Breast epithelium (tissue), 4 donors: ENCODE results near the gene PBRM1. TPM values are rescaled to one million over a fixed set of nuclear protein-coding genes. Genes with fewer than 3 reads are reported as not detected.

Source experiments
- DNase-seq, 2 donors: peaks; one replicate each; pipeline ENCODE4 v3.0.0-alpha.2; 2019; ENCODE audit warnings: low spot score in 2 of 2
- H3K27ac ChIP-seq, 2 donors: fragments of 200-600 bp; sonication (generic) in 1 of 2; one replicate each; pipeline ENCODE4 v1.5.1; 2016 to 2019; ENCODE audit warnings: mild to moderate bottlenecking in 1 of 2
- H3K27me3 ChIP-seq, 2 donors: fragments of 200-600 bp; sonication (generic) in 1 of 2; one replicate each; pipeline versions ENCODE4 v1.5.1 to v1.6.0; 2017 to 2019; ENCODE audit warnings: control low read depth in 1 of 2, mild to moderate bottlenecking in 1 of 2
- H3K36me3 ChIP-seq: fragments of 200-600 bp; one replicate; pipeline ENCODE4 v1.5.1; 2019
- H3K4me1 ChIP-seq, 2 donors: fragments of 200-600 bp; sonication (generic); one replicate each; pipeline ENCODE4 v1.5.1; 2016 to 2019; ENCODE audit warnings: control low read depth in 1 of 2
- H3K4me3 ChIP-seq, 3 donors: fragments of 200-600 bp; sonication (generic); 1 replicate in 2 of 3; 2 replicates in 1 of 3; pipeline ENCODE4 v1.5.1; 2016 to 2019; ENCODE audit warnings: mild to moderate bottlenecking in 3 of 3, moderate library complexity in 2 of 3
- H3K9me3 ChIP-seq, 2 donors: fragments of 200-600 bp; sonication (generic) in 1 of 2; one replicate each; pipeline ENCODE4 v1.5.1; 2016 to 2019; ENCODE audit warnings: control low read depth in 1 of 2
- CTCF ChIP-seq, 3 donors: fragments of 450-650 bp; IDR thresholded peaks; one replicate each; pipeline ENCODE4 v1.5.1; 2016 to 2017; ENCODE audit warnings: antibody characterized with exemption in 3 of 3, mild to moderate bottlenecking in 3 of 3, moderate library complexity in 3 of 3
- POLR2A ChIP-seq: fragments of 450-650 bp; IDR thresholded peaks from one replicate; pipeline ENCODE4 v1.6.1; 2016; ENCODE audit warnings: antibody characterized with exemption, mild to moderate bottlenecking, moderate library complexity
- POLR2AphosphoS5 ChIP-seq, 3 donors: sonication (generic); formaldehyde crosslinking; IDR thresholded peaks; one replicate each; pipeline ENCODE4 v1.6.1; 2017; ENCODE audit warnings: antibody characterized with exemption in 3 of 3
- intact Hi-C: fragments of 100-400 bp; cut with DNase I; formaldehyde crosslinking; loops from one replicate; pipeline ENCODE4 v1.15.1; 2023; ENCODE audit warnings: low total_unique reads
- total RNA-seq, 3 donors: library from RNA; depleted of rRNA; stranded (reverse); fragments of >200 nt; gene quantifications; one replicate each; pipeline ENCODE4 v1.1.0, GENCODE V29; 2016

The PBRM1 gene
- total RNA-seq, 3 donors from 2014 or later: 81.0 to 98.7 (median 98.6) TPM

DNA sequence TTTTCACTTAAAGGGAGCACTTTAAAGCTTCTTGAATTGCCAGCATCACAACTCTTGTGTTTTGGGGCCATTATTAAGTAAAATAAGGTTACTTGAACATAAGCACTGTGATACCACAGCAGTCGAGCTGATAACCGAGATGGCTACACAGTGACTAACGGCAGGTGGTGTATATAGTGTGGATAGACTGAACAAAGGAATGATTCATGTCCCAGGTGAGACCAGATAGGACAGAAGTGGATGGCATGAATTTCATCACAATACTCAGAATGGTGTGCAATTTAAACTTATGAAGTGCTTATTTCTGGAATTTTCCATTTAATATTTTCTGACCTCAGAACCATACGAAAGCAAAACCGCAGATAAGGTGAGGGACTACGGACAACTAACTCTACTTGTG lies 40.2 kb downstream of the PBRM1 start:
- intact Hi-C loops: no loop called here
- Histone ChIP-seq H3K4me3 (no peak overlapping the region), H3K9me3 (no peaks in the 10 kb centered on the region), H3K27ac (no peak overlapping the region), H3K4me1 (no peaks in the 10 kb centered on the region), H3K36me3 (no peaks in the 10 kb centered on the region), H3K27me3 (no peaks in the 10 kb centered on the region)
- no peak for DNase-seq
- TF ChIP-seq POLR2A: no peak
- no peak for TF ChIP-seq POLR2AphosphoS5 (IDR thresholded peaks at IDR 0.05)
- TF ChIP-seq CTCF (IDR thresholded peaks at IDR 0.05): no peak

DNA sequence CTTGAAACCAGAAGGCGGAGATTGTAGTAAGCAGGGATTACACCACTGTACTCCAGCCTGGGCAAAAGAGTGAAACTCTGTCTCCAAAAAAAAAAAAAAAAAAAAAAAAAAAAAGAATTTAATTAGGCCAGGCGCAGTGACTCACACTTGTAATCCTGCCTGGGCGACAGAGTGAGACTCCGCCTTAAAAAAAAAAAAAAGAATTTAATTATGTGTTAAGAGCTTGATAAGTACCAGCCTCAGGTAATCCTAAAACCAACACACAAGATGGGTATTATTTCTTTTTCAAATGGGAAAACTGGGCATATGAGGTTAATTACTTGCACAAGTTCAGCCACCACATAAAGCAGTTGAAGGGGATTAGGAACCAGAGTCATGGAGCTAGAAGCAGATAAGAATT lies 49.0 kb downstream of the PBRM1 start:
- DNase-seq: no peak
- intact Hi-C loops: no loop called here
- Histone ChIP-seq H3K9me3 (no peaks in the 10 kb centered on the region), H3K4me1 (no peaks in the 10 kb centered on the region), H3K27ac (no peak overlapping the region), H3K36me3 (peaks cover 4% of the 10 kb centered on the region), H3K27me3 (no peaks in the 10 kb centered on the region), H3K4me3 (no peak overlapping the region)
- TF ChIP-seq POLR2A (no peak), POLR2AphosphoS5 (IDR thresholded peaks at IDR 0.05) (no peak)

- TF ChIP-seq POLR2AphosphoS5 (IDR thresholded peaks at IDR 0.05): no peak
- no peak for TF ChIP-seq POLR2A
- TF ChIP-seq CTCF (IDR thresholded peaks at IDR 0.05): no peak
- Histone ChIP-seq H3K4me3 (no peak overlapping the region), H3K4me1 (no peaks in the 10 kb centered on the region), H3K9me3 (no peaks in the 10 kb centered on the region), H3K36me3 (peaks cover 4% of the 10 kb centered on the region), H3K27me3 (no peaks in the 10 kb centered on the region), H3K27ac (no peak overlapping the region)
- intact Hi-C loops: no loop called here
- no peak for DNase-seq
These were observed 51.9 kb downstream of the PBRM1 start for GRCh38 chr3:52633786-52634185.

- peaks cover 5% of the 10 kb centered on the region for H3K36me3 ChIP-seq
- TF ChIP-seq POLR2AphosphoS5 (IDR thresholded peaks at IDR 0.05) (no peak), POLR2A (no peak), CTCF (IDR thresholded peaks at IDR 0.05) (no peak)
- no peaks in the 10 kb centered on the region for H3K9me3 ChIP-seq
- no peak overlapping the region for H3K4me3 ChIP-seq
- no peaks in the 10 kb centered on the region for H3K4me1 ChIP-seq
- no peaks in the 10 kb centered on the region for H3K27me3 ChIP-seq
- no peak for DNase-seq
- no peak overlapping the region for H3K27ac ChIP-seq
- intact Hi-C loops: no loop called here
These were observed 60.7 kb downstream of the PBRM1 start for GRCh38 chr3:52625041-52625440.

DNA sequence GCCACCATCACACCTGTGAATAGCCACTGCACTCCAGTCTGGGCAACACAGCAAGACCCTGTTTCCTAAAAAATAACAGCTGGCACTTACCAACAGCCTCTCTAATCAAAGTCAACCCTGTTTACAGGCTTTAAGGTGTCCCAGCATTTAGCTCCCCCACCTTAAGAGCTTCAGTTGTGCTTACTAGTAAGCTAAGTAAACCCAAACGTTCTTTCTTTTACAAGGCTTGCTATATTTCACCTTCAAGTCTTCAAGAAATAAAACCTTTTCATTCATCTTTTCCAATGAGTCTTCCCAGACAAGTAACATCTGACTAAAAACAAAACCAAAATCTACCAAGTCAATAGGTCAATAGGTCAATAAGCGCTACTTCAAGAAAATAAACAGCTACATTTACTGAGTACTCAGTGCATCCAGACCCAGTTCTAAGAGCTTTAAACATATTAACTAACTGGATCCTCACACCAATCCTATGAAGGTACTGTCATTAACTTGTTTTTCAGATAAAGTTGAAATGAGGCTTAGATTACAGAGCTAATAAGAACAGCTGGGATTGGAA lies 62.4 kb downstream of the PBRM1 start:
- Histone ChIP-seq H3K36me3 (peaks cover 5% of the 10 kb centered on the region), H3K4me1 (no peaks in the 10 kb centered on the region), H3K9me3 (no peaks in the 10 kb centered on the region), H3K27ac (no peak overlapping the region), H3K4me3 (no peak overlapping the region), H3K27me3 (no peaks in the 10 kb centered on the region)
- TF ChIP-seq CTCF (IDR thresholded peaks at IDR 0.05) (no peak), POLR2A (no peak), POLR2AphosphoS5 (IDR thresholded peaks at IDR 0.05) (no peak)
- no peak for DNase-seq
- intact Hi-C loops: no loop called here

- no peaks in the 10 kb centered on the region for H3K9me3 ChIP-seq
- H3K4me3 ChIP-seq: no peak overlapping the region
- no peaks in the 10 kb centered on the region for H3K4me1 ChIP-seq
- TF ChIP-seq CTCF (IDR thresholded peaks at IDR 0.05): no peak
- no peak for TF ChIP-seq POLR2AphosphoS5 (IDR thresholded peaks at IDR 0.05)
- no peak for TF ChIP-seq POLR2A
- intact Hi-C loops: no loop called here
- no peak overlapping the region for H3K27ac ChIP-seq
- no peak for DNase-seq
- H3K36me3 ChIP-seq: no peaks in the 10 kb centered on the region
- no peaks in the 10 kb centered on the region for H3K27me3 ChIP-seq
These were observed 65.1 kb downstream of the PBRM1 start for GRCh38 chr3:52620580-52620979.
